Measurements from ENCODE around the gene VEGFD.

DNA sequence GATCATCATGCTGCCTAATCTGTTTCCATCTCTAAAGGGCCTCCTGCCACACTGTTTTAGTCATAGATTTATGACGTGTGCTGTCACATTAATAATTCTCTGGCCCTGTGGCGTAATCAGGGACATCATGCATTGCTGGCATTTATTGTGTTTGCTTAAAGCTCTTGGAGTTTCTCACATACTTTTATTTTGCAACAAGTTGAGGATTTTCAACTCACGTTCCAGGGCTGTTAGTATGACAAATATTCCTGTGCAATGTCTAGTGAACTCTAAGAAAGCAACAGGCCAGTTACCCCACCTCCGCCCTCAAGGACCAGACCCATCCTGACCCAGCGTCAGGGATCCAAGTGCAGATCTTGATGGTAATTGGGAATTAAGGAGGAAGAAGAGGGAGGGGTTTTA is 41.1 kb downstream of the VEGFD start:
- TF ChIP-seq, protein P1, sequence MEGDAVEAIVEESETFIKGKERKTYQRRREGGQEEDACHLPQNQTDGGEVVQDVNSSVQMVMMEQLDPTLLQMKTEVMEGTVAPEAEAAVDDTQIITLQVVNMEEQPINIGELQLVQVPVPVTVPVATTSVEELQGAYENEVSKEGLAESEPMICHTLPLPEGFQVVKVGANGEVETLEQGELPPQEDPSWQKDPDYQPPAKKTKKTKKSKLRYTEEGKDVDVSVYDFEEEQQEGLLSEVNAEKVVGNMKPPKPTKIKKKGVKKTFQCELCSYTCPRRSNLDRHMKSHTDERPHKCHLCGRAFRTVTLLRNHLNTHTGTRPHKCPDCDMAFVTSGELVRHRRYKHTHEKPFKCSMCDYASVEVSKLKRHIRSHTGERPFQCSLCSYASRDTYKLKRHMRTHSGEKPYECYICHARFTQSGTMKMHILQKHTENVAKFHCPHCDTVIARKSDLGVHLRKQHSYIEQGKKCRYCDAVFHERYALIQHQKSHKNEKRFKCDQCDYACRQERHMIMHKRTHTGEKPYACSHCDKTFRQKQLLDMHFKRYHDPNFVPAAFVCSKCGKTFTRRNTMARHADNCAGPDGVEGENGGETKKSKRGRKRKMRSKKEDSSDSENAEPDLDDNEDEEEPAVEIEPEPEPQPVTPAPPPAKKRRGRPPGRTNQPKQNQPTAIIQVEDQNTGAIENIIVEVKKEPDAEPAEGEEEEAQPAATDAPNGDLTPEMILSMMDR (IDR thresholded peaks at IDR 0.05), result no peak
- TF ChIP-seq POLR2A (IDR thresholded peaks at IDR 0.05), result no peak

Data from heart left ventricle (tissue), 13 donors.